Measurements from ENCODE around the gene TRPV6.

DNA sequence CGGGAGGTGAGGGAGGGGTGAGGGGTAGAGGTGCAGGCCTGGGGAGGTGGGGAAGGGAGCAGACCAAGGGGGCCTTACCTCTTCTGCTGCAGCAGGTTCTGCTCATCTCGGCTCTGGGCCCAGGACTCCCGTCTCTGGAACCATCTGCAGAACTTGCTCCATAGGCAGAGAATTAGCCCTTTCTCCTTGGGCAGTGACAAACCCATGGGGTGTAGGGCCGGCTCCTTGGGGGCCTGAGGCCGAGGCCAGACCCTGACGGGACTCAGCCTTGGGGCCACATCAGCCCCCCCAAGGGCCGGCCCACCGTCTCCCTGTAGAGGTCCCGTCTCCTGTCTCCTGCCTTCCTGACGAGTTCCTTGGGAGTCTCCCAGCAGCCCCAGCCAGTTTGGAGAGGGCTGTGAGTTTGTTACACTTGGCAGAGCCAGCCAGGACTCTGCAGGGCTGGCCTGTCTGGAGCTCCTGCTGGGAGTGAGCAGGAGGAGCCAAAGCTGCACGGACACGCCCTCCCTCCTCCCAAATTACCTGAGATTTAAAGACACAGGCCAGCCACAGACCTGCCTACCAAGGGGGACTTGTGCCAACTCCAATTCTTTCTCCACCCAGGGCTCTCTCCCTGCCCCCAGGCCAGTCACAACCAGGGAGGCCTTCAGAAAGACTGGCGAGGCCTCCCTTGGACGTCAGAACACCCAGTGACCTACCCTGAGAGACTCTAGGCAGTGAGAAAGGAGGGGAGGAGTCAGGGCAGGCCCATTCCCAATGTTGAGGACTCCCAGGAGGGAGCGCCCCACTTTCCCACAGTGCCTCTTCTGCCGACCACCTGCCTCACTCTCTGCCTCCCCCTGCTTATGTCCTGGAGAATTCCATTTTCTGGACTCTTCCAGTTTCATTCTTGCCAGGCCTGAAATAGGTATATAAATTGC lies at the start of gene TRPV6:
- TF ChIP-seq, protein P1, sequence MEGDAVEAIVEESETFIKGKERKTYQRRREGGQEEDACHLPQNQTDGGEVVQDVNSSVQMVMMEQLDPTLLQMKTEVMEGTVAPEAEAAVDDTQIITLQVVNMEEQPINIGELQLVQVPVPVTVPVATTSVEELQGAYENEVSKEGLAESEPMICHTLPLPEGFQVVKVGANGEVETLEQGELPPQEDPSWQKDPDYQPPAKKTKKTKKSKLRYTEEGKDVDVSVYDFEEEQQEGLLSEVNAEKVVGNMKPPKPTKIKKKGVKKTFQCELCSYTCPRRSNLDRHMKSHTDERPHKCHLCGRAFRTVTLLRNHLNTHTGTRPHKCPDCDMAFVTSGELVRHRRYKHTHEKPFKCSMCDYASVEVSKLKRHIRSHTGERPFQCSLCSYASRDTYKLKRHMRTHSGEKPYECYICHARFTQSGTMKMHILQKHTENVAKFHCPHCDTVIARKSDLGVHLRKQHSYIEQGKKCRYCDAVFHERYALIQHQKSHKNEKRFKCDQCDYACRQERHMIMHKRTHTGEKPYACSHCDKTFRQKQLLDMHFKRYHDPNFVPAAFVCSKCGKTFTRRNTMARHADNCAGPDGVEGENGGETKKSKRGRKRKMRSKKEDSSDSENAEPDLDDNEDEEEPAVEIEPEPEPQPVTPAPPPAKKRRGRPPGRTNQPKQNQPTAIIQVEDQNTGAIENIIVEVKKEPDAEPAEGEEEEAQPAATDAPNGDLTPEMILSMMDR (conservative IDR thresholded peaks at IDR 0.05; ENCODE audit: low read depth, low read length): no peak
- TF ChIP-seq EZH2 (IDR thresholded peaks at IDR 0.05; ENCODE audit: borderline replicate concordance, low read depth, low read length, poor library complexity, severe bottlenecking): no peak

Data from A673 (cell line).